ENCODE data around the gene SRPRA.
"Not testable (repeated sequence)": the region's sequence is repeated elsewhere in the genome, so short reads cannot be mapped to it uniquely, and the experiment has no call there.

Gene SRPRA

DNA sequence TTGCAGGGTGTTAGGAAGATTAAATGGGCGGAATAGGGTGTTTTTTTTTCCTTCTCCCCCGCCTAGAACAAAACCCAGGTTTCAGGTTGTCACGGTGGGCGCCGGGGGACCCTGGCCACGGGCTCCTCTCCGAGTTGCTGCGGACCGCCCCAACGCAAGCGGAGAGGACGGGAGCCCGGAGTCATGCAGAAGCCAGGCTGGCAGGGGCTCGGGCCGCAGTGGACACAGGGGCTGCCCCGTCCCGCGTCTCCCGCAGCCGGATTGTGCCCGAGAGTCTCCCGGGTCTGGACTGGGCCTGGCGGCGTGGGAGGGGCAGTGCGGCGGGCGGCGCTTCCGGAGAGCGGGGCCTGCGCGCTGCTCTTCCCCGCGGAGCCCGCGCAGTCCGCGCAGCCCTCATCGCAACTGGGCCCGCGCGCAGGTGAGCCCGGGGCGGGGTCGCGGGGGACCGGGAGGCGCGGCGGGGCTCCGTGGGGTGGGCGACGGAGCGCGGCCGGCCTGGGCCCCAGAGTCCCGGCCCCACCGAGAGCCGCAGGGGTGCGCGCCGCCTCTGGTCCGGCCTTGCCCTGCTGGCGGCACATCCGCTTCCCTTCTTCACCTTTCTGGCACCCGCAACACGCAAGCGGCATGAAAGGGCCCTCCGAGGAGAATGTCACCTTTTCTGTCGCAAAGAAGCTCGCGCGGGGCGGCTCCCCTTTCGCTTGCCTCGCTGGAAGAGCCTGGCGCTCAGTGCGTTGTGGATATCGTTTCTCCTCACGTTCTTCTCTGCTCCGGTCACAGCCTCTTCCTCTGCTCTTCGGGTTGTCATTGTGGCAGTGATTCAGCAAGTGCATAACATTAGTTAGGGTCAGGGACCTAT, 14.3 kb upstream of the SRPRA start, which contains the start of gene TIRAP:
TSS of gene TIRAP (plus strand) at position 358 of the 856 bp plus-strand sequence. CDS start 7,802 bp downstream, outside the sequence.
- DNase-seq, result peak; percentile 72

DNA sequence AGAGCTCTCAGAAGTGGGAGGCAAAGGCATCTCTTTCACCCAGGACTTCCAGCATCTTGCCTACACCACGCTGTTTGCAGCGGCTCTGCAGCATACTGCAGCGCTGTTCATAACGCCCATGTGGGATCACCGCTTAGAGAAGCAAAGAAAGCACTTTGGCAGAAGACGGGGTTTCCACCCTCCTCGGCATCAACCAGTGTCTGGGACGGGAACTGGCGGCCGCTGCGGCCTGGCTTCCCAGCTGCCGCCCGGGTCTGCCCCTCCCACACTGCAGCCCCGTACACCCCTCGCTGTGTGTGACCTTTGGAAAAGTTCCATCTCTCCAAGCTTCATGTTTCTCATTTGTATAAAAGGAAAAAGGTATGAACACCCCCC, 13.7 kb upstream of the SRPRA start:
- peak; percentile 84 for DNase-seq

DNA sequence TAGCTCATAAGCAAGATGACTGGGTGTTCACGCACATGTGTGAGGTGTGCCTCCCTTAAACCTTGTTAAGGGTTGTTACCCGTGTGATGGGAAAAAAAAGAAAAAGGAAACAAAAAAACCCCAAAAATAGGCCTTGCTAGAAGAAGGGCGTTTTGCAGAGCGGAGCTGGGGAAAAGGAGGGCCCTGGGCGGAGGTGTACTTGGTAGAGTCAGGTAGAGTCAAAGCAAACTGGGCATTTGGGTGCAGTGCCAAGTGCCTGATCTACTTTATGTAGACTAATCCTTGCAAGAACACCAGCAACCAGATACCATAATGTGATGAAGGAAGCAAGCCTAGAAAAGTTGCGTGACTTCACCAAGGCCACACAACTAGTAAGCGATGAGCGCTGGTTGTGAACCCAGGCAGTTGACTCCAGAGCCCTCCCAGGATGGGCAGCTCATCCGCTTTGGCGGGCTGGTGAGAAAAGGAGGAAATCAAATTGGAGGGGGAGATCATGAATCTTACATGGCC, 13.0 kb upstream of the SRPRA start:
- DNase-seq, result no peak

DNA sequence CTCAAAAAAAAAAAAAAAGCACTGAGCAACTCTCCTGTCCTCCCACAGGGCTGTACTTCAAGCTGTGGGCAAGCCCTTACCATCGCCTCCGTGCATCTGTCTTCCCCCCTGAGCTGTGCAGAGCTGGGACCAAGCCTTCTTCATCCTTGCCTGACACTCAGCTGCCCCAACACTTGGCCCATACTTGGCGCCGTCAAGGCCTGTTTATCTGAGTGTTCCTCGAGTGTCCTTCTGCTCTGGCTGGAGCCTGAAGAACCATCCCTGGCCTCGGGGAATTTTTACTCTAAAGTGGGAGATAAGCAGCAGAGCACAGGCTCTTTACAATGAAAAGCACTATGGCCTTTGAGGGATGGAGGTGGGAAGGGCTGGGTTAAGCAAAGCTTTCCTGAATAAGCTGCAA, 12.6 kb upstream of the SRPRA start:
- no peak for DNase-seq

DNA sequence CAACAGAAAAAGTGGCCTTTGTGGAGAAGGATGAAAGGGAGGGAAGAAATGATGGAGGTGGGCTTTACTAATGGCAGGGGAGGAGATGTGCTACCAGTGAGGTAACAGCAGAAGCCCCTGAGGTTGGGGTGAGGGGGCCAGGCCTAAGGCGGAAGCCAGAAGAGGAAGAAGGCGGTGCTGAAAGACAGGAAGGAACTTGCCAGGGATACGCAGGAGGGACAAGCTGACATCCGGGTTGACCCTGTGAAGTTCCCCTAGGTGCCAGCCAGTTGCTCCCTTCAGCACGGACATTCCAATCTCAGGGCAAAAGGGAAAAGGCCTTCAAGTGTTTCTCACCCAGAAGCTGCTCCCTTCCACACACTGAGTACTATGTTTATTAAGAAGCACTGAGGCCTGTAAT, 11.9 kb upstream of the SRPRA start:
- DNase-seq, result peak; percentile 40

DNA sequence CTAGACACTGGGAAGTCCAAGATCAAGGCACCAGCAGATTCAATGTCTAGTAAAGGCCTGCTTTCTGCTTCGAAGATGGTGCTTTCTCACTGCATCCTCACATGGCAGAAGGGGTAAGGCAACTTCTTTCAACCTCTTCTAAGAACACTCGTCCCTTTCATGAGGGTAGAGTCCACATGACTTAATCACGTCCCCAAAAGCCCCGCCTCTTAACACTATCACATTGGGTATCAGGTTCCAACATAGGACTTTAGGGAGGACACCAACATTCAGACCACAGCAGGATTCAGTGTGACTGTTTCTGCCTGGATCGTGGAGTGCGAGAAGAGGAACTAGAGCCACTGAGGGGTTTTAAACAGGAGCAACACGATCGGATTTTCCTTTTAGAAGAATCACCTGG, 10.5 kb upstream of the SRPRA start:
- DNase-seq, result no peak

DNA sequence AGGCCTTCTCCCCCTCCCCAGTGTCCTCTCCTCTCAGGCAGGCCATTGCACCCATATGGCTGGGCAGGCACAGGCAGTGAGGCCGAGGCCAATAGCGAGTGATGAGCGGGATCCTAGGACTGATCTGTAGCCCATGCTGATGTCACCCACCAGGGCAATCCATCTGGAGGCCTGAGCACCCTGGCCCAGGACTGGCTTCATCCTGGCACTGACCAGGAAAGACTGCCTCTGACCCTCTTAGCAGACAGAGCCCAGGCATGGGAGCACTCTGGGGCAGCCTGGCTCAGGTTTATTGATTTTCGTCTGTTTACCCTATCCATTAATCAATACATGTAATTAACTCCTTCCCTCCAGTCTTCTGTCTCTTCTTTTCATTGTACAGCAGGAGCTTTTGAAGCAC, 9.1 kb upstream of the SRPRA start:
- no peak for DNase-seq

DNA sequence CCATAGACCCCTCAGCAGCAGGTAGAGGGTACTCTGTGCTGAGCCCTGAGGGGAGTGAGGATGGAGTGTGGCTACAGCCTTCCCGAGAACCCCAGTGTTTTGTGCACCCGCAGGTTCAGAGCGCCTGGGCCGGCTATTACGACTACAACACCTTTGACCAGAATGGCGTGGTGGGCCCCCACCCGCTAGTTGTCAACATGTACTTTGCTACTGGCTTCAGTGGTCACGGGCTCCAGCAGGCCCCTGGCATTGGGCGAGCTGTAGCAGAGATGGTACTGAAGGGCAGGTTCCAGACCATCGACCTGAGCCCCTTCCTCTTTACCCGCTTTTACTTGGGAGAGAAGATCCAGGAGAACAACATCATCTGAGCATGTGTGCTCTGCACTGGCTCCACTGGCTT, 8.6 kb upstream of the SRPRA start:
- no peak for DNase-seq

DNA sequence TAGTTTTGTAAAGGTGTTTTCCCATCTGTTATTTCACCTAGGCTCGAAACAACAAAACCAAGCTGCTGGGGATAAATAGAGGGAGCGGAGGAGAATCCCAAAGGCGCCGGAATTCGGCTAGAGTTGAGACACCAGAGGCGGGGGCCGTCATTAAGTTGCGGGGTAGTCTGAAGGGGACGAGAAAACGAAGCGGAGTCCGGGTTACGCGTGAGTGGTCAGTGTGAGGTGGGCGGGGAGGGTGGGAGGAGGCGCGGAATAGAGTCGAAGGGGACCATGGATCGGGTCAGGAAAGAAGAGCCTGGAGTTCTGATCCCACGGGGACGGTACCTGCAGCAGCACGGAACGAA, 361 bp downstream of the SRPRA start:
- DNase-seq, result no peak

DNA sequence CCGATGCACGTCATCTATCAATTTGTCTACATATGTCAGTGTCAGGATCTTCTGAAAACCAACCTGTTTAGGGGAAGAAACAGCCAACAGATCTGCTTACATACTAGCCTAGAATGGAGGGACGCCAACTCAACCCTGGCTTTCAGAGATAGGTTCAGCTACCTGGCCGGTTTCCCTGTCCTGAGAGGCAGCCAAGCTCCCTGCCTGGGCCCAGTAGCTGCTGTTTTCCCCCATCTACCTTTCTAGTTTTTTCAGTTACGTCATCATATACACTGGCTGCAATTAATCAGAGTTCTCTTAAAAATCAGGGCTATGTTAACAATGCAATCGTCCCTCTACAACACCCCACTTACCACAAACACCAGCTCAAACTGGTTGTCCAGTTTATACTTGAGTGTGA, 1.0 kb downstream of the SRPRA start:
- DNase-seq, result no peak

DNA sequence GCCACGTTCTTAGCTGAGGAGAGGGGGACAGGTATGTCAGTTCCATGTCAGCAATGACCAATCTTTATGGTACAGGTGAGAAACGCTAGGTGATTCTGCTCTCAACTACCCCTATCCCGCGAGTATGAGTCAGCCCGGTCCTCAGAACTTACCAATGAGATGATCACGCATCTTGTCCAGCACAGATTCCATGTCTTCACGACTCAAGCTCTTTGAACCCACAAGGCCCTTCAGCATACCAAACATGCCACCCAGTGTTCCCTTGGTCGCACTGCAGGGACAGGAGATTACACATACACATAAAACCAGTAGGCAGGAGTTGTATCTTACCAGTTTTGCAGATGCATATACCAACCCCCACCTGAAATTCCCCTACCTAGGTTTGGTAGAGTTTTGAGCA, 2.9 kb downstream of the SRPRA start:
- no peak for DNase-seq

DNA sequence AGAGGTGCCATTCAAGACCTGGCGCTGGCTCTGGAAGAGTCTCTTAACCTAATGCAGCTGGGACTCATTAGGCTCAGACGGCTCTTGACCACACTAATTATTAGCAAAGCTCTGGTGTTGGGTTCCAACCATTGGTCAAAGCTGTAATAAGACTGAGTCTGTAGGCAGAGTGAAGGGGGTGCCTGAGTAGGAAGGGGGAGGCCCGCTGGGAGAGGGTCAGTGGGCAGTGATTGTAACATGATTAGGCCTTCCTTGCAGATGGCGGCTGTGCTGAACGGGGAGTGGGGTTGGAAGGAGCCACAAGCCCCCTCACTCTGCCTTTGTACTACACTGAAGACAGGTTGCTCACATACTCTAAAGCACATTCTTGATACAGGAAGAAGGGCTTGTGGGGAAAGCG, 5.2 kb downstream of the SRPRA start:
- no peak for DNase-seq

DNA sequence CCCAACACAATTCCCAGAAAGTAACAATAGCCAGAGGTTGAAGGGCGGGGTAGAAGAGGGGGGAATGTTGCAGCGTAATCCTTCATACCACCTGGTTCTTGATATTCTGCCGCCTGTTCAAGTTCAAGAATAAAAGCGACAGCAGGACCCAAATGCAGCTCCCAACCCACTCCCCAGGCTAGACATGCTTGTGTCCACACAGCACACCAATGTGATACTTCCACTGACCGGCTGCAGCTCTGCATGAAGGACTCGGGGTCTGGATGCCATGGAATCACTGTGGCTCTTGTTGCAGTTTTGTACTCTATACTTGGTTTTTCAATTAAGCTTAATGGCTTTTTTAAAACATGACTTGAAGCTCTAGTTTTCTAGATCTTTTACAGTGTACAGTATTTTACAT, 6.5 kb downstream of the SRPRA start:
- no peak for DNase-seq

DNA sequence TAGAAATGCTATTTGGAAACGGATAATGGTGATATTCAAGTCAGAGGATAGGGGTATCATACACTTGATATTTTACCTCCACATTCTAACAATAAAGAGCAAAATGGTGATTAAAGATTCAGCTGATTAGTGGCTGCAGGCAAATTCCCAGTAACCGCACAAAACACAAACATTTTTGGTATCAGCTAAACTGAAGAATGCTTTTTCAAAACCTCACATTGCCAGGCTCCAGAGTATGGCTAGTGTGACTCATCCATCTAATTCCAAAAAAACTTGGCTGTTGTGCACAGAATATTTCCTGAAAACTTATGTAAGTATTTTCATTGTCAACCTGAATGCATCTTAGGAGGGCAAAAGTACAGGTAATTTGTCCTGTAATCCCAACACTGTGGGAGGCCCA, 10.9 kb downstream of the SRPRA start:
- no peak for DNase-seq

DNA sequence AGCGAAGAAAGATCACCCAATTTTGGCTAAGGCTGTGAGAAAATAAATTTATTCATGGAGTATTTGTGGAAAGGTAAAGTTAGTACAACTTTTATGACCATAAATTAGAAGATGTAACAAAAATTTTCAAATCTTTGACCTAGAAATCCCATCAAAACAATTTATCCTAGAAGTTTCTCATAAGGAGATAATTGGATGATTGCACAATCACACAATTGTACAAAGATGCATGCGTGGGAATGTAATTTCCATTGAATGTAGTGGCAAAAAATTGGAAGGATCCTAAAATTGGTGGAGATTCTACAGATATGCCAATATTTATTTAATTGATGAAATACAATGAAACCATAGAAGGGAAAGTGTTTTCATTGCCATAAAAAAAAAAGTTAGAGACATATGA, 11.6 kb downstream of the SRPRA start:
- DNase-seq, result no peak

DNA sequence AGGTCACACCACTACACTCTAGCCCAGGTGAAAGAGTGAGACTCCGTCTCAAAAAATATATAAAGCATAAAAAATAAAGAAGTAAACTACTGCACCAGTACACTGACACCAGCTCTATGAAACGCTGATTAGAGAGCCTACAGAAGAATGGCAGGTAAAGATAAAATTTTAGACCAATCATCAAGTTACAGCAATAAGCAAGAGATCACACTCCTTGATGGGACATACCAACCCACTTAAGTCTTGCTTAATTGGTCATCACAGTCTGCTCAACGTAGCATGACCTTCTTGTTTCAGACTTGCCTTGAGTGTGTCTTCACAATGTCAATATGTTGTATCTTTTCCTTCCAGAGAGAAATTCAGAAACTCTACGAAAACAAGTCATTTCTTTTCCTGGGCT, 12.5 kb downstream of the SRPRA start:
- no peak for DNase-seq

DNA sequence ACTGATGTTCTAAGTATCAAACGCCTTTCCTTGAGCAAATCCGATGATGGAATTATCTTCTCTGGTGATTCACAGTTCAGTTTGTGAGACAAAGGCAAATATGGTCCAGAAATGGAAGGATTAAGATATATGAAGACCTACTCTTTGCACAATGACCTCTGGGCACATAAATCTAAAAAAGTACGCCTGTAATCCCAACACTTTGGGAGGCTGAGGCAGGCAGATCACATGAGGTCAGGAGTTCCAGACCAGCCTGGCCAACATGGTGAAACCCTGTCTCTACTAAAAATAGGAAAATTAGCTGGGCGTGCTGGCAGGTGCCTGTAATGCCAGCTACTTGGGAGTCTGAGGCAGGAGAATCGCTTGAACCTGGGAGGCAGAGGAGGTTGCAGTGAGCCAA, 13.2 kb downstream of the SRPRA start:
- DNase-seq, result not testable (repeated sequence)

DNA sequence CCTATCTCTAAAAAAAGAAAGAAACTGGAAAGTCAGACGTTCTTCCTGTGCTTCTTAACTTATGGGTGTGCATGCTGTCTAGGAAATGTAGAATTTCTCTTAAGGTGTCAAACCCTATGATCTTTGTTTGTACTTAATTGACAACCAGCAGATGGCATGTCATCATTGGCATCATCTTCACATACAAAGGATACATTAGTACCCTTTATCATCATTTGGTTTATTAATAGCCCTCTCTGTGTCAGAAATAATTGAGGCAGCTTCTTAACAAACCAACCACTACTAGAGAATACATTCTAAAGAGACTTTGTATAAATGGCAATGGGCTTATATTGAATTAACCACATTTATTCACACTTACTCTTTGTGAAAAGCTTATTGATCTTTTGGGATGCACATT, 13.9 kb downstream of the SRPRA start:
- no peak for DNase-seq

DNA sequence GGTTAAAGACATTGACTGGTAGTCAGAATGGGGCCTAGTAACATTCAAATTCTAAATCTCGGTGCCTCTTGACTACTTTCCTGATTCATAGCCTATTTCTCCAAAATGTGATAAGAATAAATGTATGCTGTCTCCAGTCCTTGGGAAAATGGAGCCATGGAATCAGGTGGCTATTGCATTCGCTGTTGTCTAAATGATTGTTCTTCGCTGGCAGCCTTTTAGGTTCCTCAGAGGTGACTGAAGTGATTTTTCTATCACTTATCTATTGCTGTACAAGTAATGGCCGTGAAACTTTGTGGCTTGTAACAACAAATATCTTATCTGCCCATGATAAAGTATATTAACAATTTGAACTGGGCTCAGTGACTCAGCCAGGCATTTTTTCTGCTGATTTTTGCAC, 15.4 kb downstream of the SRPRA start:
- DNase-seq, result no peak

DNA sequence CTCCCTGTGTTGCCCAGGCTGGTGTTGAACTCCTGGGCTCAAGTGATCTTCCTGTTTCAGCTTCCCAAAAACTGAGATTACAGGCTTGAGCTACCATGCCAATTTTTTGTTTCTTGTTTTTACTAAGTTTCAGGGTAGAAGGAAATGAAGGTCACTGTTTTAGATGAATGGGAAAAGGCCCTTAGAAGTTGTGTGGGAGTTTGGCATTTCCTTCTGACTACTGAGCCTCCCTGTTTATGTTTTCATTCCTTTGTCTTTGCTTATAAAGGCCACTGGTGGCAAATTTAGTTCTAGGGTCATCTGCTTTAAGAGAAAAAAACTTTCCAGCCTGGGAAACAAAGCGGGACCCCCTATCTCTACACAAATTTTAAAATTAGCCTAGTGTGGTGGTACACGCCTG, 22.1 kb downstream of the SRPRA start:
- no peak for DNase-seq

DNA sequence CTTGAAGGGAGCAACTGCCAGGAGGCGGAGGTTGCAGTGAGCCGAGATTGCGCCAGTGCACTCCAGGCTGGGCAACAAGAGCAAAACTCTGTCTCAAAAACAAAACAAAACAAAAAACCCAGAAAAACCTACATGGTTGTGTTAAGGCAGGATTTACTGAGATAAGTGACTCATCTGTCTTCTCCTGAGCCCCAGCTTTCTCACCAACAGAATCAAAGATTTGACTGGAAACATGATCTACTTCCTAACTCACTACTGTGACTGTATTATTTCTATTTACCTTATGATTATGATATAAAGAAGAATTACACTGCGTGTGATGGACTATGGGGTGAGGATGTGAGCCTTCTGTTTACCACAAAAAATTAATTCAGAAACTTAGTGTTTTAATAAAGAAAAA, 35.3 kb downstream of the SRPRA start:
- no peak for DNase-seq

DNA sequence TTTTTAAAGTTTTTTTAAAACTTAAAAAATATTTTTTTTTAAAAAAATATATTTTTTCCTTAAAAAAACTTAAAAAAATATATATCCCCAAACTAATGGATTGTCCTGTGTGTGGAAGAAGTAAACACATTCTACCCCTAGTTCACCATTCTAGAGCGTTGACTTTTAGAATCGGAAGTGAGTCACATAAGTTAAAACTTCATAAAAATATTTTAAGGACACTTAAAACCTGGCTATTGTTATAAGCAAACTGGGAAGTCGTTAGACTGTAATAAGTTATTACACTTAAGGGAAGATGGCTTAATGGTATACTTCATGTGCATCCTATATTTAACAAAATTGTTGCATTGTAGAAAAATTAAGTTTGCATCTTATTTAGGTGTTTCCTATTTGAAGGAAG, 36.0 kb downstream of the SRPRA start:
- DNase-seq, result no peak

DNA sequence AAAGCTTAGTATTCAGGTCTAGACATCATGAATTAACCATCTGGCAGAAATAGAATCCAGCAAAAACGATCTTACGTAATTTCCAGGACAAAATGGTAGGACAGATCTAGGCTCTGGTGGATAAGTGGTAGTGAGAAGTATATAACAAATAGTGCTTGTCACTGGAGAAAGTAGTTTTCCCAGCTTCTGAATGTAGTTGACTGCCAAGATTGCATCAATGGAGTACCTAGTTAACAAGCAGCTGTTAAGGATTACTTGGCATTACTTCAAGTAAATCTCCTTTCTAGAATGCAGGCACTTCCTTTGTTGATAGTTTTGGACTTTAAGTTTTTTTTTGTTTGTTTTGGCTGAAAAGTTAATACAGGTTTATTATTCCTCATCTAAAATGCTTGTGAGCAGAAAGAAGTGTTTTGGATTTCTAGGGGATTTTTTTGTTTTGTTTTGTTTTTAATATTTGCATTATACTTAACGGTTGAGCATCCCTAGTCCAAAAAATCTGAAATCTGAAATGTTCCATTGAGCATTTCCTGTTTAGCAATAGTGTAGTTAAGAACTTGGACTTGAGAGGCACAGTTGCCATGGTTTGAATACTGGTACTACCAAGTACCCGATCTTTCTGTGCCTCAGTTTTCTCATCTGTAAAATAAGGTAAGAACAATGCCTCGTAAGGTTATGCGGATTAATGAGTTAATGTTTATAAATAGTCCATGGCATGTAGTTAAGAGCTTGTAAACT, 36.8 kb downstream of the SRPRA start:
- no peak for DNase-seq

DNA sequence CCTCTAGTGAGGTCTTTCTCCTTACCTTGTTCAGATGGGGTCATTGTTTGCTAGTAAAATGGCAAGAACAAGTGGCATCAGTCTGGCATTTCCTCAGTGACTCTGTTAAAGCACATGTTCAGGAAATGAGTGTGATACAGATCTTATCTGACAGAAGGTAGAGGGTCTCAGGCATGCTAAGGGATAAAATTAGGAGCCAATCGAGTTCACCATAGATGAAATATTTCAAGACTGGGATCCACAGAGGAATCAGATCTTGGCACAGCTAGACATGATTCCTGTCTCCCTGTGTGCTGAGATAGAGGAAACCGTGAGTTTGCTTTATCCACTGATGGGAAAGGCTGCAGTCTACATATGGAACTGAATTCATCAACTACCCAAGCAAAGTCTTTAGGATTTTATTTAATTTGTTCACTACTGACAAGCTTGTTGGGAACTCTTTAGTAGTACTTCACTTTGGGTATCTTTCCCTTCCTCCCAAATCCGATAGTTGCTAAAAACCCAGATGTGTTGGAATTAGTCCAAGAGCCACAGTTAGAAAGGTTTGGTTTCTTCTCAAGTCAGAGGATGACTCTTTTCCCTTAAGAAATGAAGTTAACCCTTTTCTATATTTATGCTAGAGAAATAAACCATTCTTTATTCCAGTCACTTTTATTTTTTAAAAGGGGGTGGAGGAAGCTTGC, 38.7 kb downstream of the SRPRA start:
- DNase-seq, result no peak
